ENCODE results near the gene HCN1.
A peak's percentile ranks its signal among the peaks of the same experiment; 100 is the strongest.

The HCN1 gene

GRCh38 chr5:45578270-45578669 is 117.9 kb downstream of the HCN1 start:
- Histone ChIP-seq H3K56ac (ENCODE audit: low read length) (no peak overlapping the region), H3K4me1 (ENCODE audit: control insufficient read depth, low read depth, low read length) (no peaks in the 10 kb centered on the region), H4K5ac (ENCODE audit: low read length) (no peak overlapping the region), H3K27me3 (ENCODE audit: insufficient read depth, low read length, poor library complexity) (no peaks in the 10 kb centered on the region), H3K4me2 (ENCODE audit: low read length) (no peak overlapping the region), H3K4ac (ENCODE audit: low read depth, low read length) (no peak overlapping the region), H3K18ac (ENCODE audit: low read length) (no peak overlapping the region), H2BK5ac (ENCODE audit: low read length) (no peak overlapping the region), H2BK15ac (replicated peaks; ENCODE audit: low read depth) (no peak overlapping the region), H3K23ac (ENCODE audit: low read length) (no peak overlapping the region), H3K79me2 (ENCODE audit: control insufficient read depth, insufficient read depth, low read length) (no peaks in the 10 kb centered on the region), H3K9ac (ENCODE audit: low read length) (no peak overlapping the region), H4K8ac (ENCODE audit: low read depth, low read length) (no peak overlapping the region), H2AK5ac (ENCODE audit: low read length) (no peak overlapping the region), H3K27ac (ENCODE audit: low read depth, low read length) (no peak overlapping the region), H3K4me3 (ENCODE audit: low read length) (no peak overlapping the region), H3K79me1 (ENCODE audit: low read length) (no peaks in the 10 kb centered on the region), H3K36me3 (ENCODE audit: control insufficient read depth, insufficient read depth, low read length) (no peaks in the 10 kb centered on the region), H2BK120ac (ENCODE audit: low read depth, low read length) (no peak overlapping the region)
- no CpG with 5 or more reads among the region's 2 CpGs for WGBS (ENCODE audit: extremely low coverage, insufficient coverage, low lambda C conversion rate)
- DNase-seq: peak; percentile 6

GRCh38 chr5:45568813-45569212 is 127.4 kb downstream of the HCN1 start:
- no peaks in the 10 kb centered on the region for H3K79me2 ChIP-seq (ENCODE audit: control insufficient read depth, insufficient read depth, low read length)
- no peaks in the 10 kb centered on the region for H3K36me3 ChIP-seq (ENCODE audit: control insufficient read depth, insufficient read depth, low read length)

DNA sequence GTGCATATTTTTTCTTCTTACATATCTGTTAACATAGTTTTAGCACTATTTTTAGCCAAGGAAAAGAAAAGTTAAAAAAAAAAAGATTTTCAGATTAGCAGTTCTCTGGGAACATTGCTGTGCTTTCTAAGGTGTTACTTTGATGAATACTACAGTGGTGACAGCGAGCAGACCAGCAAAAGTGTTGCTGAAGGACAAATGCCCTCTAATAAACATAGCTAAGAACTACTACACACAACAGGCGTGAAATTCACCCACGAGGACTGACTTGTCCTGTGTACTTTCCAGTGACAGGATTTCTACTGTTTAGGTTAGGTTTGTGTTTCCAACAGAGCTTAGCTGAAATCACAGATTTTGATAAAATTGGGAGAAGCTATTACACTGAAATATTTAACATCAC is 153.8 kb downstream of the HCN1 start:
- peak; percentile 8 for DNase-seq
- no peaks in the 10 kb centered on the region for H3K36me3 ChIP-seq (ENCODE audit: control insufficient read depth, insufficient read depth, low read length)
- no peak overlapping the region for H3K9ac ChIP-seq (ENCODE audit: low read length)
- H2BK5ac ChIP-seq (ENCODE audit: low read length): no peak overlapping the region
- no peak overlapping the region for H3K23ac ChIP-seq (ENCODE audit: low read length)
- H3K79me1 ChIP-seq (ENCODE audit: low read length): no peaks in the 10 kb centered on the region
- H3K27ac ChIP-seq (ENCODE audit: low read depth, low read length): no peak overlapping the region
- no peak overlapping the region for H2BK120ac ChIP-seq (ENCODE audit: low read depth, low read length)
- H4K5ac ChIP-seq (ENCODE audit: low read length): no peak overlapping the region
- no peak overlapping the region for H2BK15ac ChIP-seq (replicated peaks; ENCODE audit: low read depth)
- H3K4me1 ChIP-seq (ENCODE audit: control insufficient read depth, low read depth, low read length): no peaks in the 10 kb centered on the region
- H3K18ac ChIP-seq (ENCODE audit: low read length): no peak overlapping the region
- H3K56ac ChIP-seq (ENCODE audit: low read length): no peak overlapping the region
- no peak overlapping the region for H3K4me3 ChIP-seq (ENCODE audit: low read length)
- H4K8ac ChIP-seq (ENCODE audit: low read depth, low read length): no peak overlapping the region
- H3K4me2 ChIP-seq (ENCODE audit: low read length): no peak overlapping the region
- H3K79me2 ChIP-seq (ENCODE audit: control insufficient read depth, insufficient read depth, low read length): no peaks in the 10 kb centered on the region
- H2AK5ac ChIP-seq (ENCODE audit: low read length): no peak overlapping the region
- H3K27me3 ChIP-seq (ENCODE audit: insufficient read depth, low read length, poor library complexity): no peaks in the 10 kb centered on the region
- no peak overlapping the region for H3K4ac ChIP-seq (ENCODE audit: low read depth, low read length)
- WGBS (ENCODE audit: extremely low coverage, insufficient coverage, low lambda C conversion rate): no CpG with 5 or more reads among the region's 3 CpGs

More at GRCh38 chr5:45568813-45569212, 127.4 kb downstream of the HCN1 start:
- WGBS (ENCODE audit: extremely low coverage, insufficient coverage, low lambda C conversion rate): no CpG with 5 or more reads among the region's 1 CpG
- H3K9ac ChIP-seq (ENCODE audit: low read length): no peak overlapping the region
- H2BK15ac ChIP-seq (replicated peaks; ENCODE audit: low read depth): no peak overlapping the region
- no peaks in the 10 kb centered on the region for H3K4me1 ChIP-seq (ENCODE audit: control insufficient read depth, low read depth, low read length)
- H3K4me2 ChIP-seq (ENCODE audit: low read length): no peak overlapping the region
- no peak overlapping the region for H2BK5ac ChIP-seq (ENCODE audit: low read length)
- H3K4me3 ChIP-seq (ENCODE audit: low read length): no peak overlapping the region
- no peak overlapping the region for H3K18ac ChIP-seq (ENCODE audit: low read length)
- H3K79me1 ChIP-seq (ENCODE audit: low read length): no peaks in the 10 kb centered on the region
- peak; percentile 6 for DNase-seq
- no peak overlapping the region for H4K8ac ChIP-seq (ENCODE audit: low read depth, low read length)
- no peak overlapping the region for H3K56ac ChIP-seq (ENCODE audit: low read length)
- H3K27me3 ChIP-seq (ENCODE audit: insufficient read depth, low read length, poor library complexity): no peaks in the 10 kb centered on the region
- no peak overlapping the region for H4K5ac ChIP-seq (ENCODE audit: low read length)
- no peak overlapping the region for H3K27ac ChIP-seq (ENCODE audit: low read depth, low read length)
- no peak overlapping the region for H3K23ac ChIP-seq (ENCODE audit: low read length)
- no peak overlapping the region for H3K4ac ChIP-seq (ENCODE audit: low read depth, low read length)
- H2AK5ac ChIP-seq (ENCODE audit: low read length): no peak overlapping the region
- no peak overlapping the region for H2BK120ac ChIP-seq (ENCODE audit: low read depth, low read length)

DNA sequence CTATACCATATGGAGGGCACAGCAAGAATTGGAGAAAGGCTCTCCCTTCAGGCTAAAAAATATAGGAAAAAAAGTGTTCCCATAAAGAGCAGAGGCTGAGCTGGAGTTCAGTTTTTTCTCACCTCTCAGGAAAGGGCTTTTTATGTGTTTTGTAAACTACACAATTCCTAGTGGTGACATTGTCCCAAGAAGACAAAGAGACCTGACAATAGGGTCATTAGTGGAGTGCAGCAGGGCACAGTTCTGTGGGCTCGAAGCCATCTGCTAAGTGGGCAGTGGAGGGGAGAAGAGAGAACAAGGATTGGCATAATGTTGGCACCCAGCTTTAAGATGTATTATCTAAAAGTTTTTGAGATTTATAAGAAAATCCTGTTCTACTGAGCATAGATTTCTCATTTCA is 162.5 kb downstream of the HCN1 start:
- no peak overlapping the region for H3K4me2 ChIP-seq (ENCODE audit: low read length)
- H3K4me3 ChIP-seq (ENCODE audit: low read length): no peak overlapping the region
- no peak overlapping the region for H3K9ac ChIP-seq (ENCODE audit: low read length)
- no peak overlapping the region for H4K8ac ChIP-seq (ENCODE audit: low read depth, low read length)
- DNase-seq: no peak
- no peaks in the 10 kb centered on the region for H3K4me1 ChIP-seq (ENCODE audit: control insufficient read depth, low read depth, low read length)
- H3K36me3 ChIP-seq (ENCODE audit: control insufficient read depth, insufficient read depth, low read length): no peaks in the 10 kb centered on the region
- H3K56ac ChIP-seq (ENCODE audit: low read length): no peak overlapping the region
- H3K79me2 ChIP-seq (ENCODE audit: control insufficient read depth, insufficient read depth, low read length): no peaks in the 10 kb centered on the region
- no peak overlapping the region for H3K23ac ChIP-seq (ENCODE audit: low read length)
- no peak overlapping the region for H2BK5ac ChIP-seq (ENCODE audit: low read length)
- no peak overlapping the region for H4K5ac ChIP-seq (ENCODE audit: low read length)
- H2BK15ac ChIP-seq (replicated peaks; ENCODE audit: low read depth): no peak overlapping the region
- WGBS (ENCODE audit: extremely low coverage, insufficient coverage, low lambda C conversion rate): no CpG with 5 or more reads among the region's 1 CpG
- no peak overlapping the region for H3K18ac ChIP-seq (ENCODE audit: low read length)
- no peak overlapping the region for H3K4ac ChIP-seq (ENCODE audit: low read depth, low read length)
- H3K27me3 ChIP-seq (ENCODE audit: insufficient read depth, low read length, poor library complexity): no peaks in the 10 kb centered on the region
- H2BK120ac ChIP-seq (ENCODE audit: low read depth, low read length): no peak overlapping the region
- no peaks in the 10 kb centered on the region for H3K79me1 ChIP-seq (ENCODE audit: low read length)
- no peak overlapping the region for H2AK5ac ChIP-seq (ENCODE audit: low read length)
- no peak overlapping the region for H3K27ac ChIP-seq (ENCODE audit: low read depth, low read length)

DNA sequence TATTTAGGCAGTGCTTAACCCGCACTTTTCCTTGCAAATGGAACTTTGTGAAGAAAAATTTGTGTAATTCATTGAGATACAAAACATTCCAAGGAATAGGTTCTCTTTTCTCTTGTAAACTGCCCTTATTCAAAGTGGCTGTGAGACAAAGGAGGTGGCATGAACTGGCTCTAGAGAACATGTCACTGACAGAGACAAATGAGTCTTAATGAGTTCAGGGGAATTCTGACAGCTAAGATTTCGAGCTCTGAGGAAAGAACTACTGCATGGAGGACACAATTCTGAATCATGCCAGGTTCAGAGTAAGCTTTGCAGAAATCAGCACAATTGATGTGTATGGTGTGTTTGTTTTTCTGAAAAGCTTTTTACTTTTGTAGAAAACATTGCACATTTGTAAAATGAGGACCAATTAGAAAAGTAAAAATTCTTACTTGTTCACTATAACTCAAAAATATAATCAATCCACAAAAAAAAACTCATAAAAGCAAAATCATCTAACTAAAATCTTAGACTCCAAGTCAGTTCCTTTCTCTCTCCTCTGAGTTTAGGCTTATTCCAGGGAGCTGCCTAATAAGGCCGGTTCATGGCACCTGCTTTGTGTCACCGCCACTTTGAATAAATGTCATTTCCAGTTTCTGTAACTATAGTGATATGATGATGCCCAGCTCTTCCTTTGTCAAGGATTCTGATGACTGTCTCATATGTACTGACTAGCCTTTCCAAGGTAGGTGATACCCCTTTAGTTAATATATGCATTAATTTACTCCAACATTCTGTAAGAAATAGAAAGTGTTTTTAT is 163.2 kb downstream of the HCN1 start:
- H3K4ac ChIP-seq (ENCODE audit: low read depth, low read length): no peak overlapping the region
- no peaks in the 10 kb centered on the region for H3K27me3 ChIP-seq (ENCODE audit: insufficient read depth, low read length, poor library complexity)
- no peak overlapping the region for H2BK5ac ChIP-seq (ENCODE audit: low read length)
- no peak overlapping the region for H3K56ac ChIP-seq (ENCODE audit: low read length)
- H2AK5ac ChIP-seq (ENCODE audit: low read length): no peak overlapping the region
- no peak overlapping the region for H2BK120ac ChIP-seq (ENCODE audit: low read depth, low read length)
- no peak overlapping the region for H3K27ac ChIP-seq (ENCODE audit: low read depth, low read length)
- H3K4me2 ChIP-seq (ENCODE audit: low read length): no peak overlapping the region
- no peak for DNase-seq
- H3K9ac ChIP-seq (ENCODE audit: low read length): no peak overlapping the region
- H3K79me2 ChIP-seq (ENCODE audit: control insufficient read depth, insufficient read depth, low read length): no peaks in the 10 kb centered on the region
- no peak overlapping the region for H3K23ac ChIP-seq (ENCODE audit: low read length)
- no peaks in the 10 kb centered on the region for H3K79me1 ChIP-seq (ENCODE audit: low read length)
- H2BK15ac ChIP-seq (replicated peaks; ENCODE audit: low read depth): no peak overlapping the region
- no peak overlapping the region for H3K4me3 ChIP-seq (ENCODE audit: low read length)
- H4K5ac ChIP-seq (ENCODE audit: low read length): no peak overlapping the region
- peak overlapping the region; percentile 56 for H4K8ac ChIP-seq (ENCODE audit: low read depth, low read length)
- H3K36me3 ChIP-seq (ENCODE audit: control insufficient read depth, insufficient read depth, low read length): no peaks in the 10 kb centered on the region
- no peaks in the 10 kb centered on the region for H3K4me1 ChIP-seq (ENCODE audit: control insufficient read depth, low read depth, low read length)
- H3K18ac ChIP-seq (ENCODE audit: low read length): no peak overlapping the region
- no CpG with 5 or more reads among the region's 4 CpGs for WGBS (ENCODE audit: extremely low coverage, insufficient coverage, low lambda C conversion rate)

- no peak overlapping the region for H3K4me3 ChIP-seq (ENCODE audit: low read length)
- H3K79me1 ChIP-seq (ENCODE audit: low read length): no peaks in the 10 kb centered on the region
- no peak overlapping the region for H3K9ac ChIP-seq (ENCODE audit: low read length)
- H3K27ac ChIP-seq (ENCODE audit: low read depth, low read length): no peak overlapping the region
- H3K18ac ChIP-seq (ENCODE audit: low read length): no peak overlapping the region
- H3K4ac ChIP-seq (ENCODE audit: low read depth, low read length): no peak overlapping the region
- no peak overlapping the region for H3K23ac ChIP-seq (ENCODE audit: low read length)
- no peak overlapping the region for H2BK15ac ChIP-seq (replicated peaks; ENCODE audit: low read depth)
- H3K4me1 ChIP-seq (ENCODE audit: control insufficient read depth, low read depth, low read length): no peaks in the 10 kb centered on the region
- H4K5ac ChIP-seq (ENCODE audit: low read length): no peak overlapping the region
- no peak overlapping the region for H2BK5ac ChIP-seq (ENCODE audit: low read length)
- DNase-seq: peak; percentile 79
- H3K36me3 ChIP-seq (ENCODE audit: control insufficient read depth, insufficient read depth, low read length): no peaks in the 10 kb centered on the region
- H2AK5ac ChIP-seq (ENCODE audit: low read length): no peak overlapping the region
- H3K56ac ChIP-seq (ENCODE audit: low read length): peak overlapping the region; percentile 25
- H3K4me2 ChIP-seq (ENCODE audit: low read length): no peak overlapping the region
- no peaks in the 10 kb centered on the region for H3K27me3 ChIP-seq (ENCODE audit: insufficient read depth, low read length, poor library complexity)
- H3K79me2 ChIP-seq (ENCODE audit: control insufficient read depth, insufficient read depth, low read length): no peaks in the 10 kb centered on the region
- no peak overlapping the region for H2BK120ac ChIP-seq (ENCODE audit: low read depth, low read length)
- H4K8ac ChIP-seq (ENCODE audit: low read depth, low read length): no peak overlapping the region
- WGBS (ENCODE audit: extremely low coverage, insufficient coverage, low lambda C conversion rate): no CpG with 5 or more reads among the region's 2 CpGs
Measured at GRCh38 chr5:45521067-45521466, 175.1 kb downstream of the HCN1 start.
